NCI-H345 (cell line): Measurements from ENCODE around the gene STOML1.
"Not testable (repeated sequence)": the region's sequence is repeated elsewhere in the genome, so short reads cannot be mapped to it uniquely, and the experiment has no call there.

ENCODE experiments used
- DNase-seq: peaks from one replicate; lab custom pipeline; 2025; lab: John Stamatoyannopoulos, UW

Gene STOML1

DNA sequence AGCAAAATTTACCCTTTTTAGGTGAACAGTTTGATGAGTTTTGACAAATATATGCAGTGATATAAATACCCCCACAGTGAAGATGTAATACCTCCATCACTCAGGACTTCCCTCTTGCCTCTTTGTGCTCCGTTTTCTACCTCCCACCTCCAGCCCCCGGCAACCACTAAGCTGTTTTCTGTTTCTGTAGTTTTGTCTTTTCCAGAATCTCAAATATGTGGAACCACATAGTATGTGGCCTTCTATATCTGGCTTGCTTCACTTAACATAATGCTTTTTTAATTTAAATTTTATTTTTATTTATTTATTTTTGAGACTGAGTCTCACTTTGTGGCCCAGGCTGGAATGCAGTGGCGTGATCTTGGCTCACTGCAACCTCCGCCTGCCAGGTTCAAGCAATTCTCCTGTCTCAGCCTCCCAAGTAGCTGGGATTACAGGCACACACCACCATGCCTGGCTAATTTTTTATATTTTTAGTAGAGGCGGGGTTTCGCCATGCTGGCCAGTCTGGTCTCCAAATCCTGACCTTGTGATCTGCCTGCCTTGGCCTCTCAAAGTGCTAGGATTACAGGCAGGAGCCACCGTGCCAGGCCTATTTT lies 31.5 kb downstream of the STOML1 start:
- not testable (repeated sequence) for DNase-seq

DNA sequence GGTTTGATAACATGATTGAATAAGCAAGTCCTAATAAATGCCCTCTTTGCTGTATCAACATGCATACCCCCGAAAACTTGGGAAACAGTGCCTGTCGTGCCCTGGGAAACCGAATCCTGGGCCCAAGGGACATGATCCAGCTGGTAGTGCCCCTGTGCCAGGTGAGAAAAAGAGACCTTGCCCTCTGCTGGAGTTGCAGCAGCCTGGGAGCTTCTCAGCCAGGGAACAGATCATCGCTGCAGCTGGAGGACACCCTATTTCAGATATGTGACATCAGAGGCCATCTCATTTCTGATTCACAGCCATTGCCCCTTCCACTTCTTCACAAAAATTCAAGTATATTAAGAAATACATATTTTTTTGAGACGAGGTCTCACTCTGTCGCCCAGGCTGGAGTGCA lies 32.3 kb downstream of the STOML1 start:
- no peak for DNase-seq

DNA sequence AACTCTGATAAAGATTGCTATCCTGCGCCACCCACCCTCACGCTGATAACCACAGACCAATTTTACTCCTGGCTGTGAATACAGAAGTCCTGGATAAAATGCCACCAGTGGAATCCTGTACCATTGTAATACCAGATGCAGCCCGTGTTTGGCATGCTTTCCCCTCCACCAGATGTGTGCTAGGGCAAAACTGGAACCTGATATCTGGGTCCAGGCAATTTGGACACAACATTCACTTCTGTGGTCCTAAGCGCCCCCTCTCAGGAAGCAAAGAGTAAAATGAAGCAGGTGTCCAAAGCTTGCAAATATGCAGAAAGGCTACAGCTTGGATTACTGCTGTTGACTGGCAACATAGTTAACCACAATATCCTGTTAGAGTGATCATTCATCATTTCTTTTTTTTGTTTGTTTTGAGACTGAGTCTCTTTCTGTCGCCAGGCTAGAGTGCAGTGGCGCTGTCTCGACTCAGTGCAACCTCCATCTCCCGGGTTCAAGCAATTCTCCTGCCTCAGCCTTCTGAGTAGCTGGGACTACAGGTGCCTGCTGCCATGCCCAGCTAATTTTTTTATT lies 33.0 kb downstream of the STOML1 start:
- no peak for DNase-seq

DNA sequence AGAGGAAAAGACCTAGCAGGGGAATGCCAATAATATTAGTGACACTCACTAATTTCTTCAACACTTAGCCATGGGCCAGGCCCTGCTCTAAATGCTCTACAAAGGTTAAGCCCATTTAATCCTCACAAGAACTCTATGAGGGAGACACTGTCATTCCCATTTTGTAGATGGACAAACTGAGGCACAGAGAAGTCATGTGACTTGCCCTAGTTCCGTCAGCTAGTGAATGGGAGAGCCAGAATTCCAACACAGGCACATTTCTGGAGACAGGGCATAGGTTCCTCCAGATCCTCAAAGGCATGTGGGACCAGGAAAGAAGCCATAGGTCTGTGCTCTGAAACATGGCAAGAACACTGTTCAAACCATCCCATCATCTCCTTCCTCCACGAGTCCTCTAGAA lies 34.3 kb downstream of the STOML1 start:
- no peak for DNase-seq

DNA sequence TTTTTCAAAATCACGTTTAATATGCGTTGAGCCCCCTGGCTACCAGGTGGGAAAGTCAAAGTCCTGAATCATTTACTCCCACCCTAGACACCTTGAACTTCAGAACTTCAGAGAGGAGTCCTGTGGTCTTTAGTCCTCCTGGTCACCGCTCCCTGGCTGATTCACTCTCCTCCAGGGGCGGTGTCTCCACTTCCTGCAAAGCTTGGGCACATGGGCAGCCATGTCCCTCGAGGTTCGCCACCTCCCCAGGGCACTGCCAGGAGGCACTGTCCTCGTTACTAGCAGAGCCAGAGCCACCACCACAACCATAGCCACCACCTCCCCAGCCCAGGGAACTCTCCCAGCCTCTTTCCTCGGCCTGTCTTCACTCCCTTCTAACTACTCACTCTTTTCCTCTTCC lies 34.8 kb downstream of the STOML1 start:
- DNase-seq, result no peak

DNA sequence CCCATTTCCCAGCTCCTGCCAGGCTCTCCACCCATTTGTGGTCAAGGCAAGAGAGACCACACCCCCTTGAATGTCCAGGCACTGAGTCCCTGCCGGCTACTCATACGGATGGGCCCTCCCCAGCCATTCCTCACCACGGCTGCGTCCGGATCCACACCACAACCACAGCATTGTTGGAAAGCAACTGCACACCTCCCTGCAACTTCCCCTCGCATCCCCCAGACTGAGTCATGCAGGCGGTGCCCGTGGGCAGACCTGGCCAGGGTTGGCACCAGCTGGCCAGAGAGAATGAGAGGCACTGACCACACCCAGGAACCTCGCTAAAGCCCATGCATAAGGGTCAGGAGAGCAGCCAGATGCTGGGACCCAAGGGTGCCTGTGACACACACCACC lies 35.4 kb downstream of the STOML1 start:
- DNase-seq, result no peak

DNA sequence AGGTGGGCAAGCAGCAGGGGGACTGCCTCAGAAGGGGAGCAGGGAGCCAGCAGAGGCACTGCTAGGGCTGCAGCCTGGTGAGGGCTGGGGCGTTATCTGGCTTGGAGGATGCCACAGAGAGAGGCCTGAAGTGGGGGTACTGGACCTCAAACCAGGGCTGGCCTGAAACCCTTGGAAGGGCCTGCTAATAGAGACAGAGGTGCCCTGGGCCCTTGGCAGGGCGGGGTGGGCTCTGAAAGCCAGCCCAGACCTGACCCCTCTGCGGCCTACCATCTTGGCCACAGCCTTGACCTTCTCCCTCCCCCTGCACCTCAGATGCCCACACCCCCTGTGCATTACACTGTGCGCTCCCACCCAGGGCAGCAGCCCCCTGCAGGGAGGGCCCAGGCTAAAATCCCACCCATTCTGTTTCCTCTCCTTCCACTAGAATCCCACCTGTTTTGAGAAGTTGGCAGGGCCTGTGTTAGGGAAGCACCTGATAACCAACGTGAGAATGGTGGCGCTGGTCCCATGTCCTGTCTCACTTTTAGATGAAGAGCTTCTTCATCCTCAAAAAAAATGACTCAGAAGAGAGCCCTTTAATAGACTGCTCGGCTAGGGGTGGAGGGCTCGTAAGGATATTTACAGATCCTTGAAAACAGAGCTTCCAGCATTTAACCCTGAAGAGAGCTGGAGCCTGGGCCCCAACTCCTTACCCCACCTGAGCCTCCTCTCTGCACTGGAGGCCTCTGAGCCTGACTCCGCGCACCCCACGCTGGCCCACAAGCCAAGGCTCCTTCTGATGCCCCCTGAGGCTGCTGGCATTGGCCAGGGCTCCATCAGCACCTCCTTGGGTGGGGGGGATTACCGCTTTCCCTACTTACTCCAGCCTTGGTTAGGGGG lies 36.0 kb downstream of the STOML1 start:
- no peak for DNase-seq

DNA sequence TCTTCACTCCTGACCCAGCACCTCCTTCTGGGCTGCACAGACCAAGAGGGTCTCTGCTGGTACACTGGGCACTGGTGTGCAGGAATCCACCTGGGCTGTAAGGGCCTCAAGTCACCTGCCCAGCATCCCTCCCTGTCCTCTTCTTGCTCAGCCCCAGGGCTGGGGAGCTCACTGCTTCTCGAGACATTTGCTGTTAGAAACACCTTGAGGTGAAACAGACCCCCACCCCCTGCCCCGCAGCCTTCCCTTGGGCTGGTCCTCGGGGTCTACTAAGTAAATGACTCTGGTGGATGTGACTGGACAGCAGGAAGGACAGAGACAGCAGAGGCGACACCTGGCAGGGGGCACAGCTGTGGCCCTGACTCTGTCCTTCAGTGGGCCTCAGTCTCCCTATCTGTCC lies 36.8 kb downstream of the STOML1 start:
- DNase-seq, result no peak

DNA sequence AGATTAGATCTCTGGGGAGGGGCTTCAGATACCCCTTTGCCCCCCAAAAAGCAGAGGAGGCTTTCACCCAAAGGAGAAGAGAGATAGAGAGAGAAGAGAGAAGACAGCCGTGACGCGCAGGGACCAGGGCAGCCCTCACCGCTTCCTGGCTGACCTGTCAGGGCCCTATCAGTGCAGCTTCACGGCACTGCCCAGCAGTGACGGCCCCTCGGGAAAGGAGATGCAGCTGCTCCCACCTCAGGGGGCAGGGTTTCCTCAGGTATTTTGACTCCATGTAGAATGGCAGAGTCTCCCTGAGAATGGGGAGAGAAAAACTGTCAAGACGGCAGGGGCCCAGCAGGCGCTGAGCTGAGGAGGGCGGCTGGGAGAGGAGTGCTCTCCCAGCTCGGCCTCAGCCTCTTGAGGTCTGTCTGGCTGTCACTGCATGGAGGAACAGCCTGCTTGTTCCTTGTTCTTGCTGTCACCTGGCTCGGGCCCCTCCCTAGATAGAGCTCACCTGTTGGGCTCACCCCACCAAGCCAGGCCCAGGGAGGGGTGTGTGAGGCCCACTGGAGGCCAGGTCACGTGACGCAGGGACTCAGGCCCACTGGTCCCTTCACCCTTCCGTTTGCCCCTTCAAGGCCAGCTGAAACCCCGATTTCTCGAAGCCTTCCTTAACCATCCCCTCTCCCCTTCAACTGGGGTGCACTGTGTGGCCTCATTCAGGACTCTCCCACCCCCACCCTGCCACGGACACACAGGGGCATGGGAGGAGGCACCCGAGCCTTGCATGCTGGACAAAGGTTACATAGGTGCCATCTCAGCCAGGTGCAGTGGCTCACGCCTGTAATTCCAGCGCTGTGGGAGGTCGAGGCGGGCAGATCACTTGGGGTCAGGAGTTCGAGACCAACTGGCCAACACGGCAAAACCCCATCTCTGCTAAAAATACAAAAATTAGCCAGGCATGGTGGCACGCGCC lies 37.6 kb downstream of the STOML1 start:
- DNase-seq, result no peak

DNA sequence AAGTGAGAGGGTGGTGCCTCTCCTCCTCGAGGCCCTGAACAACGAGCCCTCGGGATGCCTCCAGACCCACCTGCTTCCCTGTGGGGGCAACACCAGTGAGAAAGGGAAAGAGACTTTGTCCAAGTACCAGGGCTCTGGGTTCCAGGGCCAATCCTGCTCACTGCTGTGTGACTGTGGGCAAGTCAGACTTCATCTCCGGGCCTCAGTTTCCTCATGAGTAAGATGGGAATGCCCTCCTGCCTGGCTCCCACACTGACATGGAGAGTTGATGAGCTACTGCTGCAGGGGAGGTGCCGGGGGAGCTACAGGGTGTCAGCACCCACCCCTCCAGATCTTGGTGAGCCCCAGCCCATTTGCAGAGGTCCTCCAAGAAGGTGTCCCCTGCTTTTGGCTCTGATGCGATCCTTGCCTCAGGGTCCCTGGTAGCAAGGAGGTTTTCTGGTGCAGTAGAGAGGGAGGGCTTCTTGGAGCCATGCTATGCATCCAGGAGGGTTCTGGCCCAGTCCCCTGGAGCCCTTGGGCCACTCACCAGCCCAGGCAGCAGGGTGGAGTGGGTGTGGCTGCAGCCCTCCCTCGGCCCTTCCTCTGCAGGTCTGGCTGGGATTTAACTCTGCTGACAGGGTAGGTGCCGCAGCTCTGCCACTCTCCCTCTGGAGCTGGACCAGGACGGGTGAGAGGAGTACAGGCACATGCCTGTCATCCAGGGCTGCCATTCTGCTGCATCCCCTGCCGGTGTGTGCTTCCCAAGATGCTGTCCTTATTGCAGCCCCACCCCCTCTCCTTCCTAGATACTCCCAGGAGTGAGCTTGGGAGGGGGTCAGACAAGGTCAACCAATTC lies 39.0 kb downstream of the STOML1 start:
- no peak for DNase-seq

DNA sequence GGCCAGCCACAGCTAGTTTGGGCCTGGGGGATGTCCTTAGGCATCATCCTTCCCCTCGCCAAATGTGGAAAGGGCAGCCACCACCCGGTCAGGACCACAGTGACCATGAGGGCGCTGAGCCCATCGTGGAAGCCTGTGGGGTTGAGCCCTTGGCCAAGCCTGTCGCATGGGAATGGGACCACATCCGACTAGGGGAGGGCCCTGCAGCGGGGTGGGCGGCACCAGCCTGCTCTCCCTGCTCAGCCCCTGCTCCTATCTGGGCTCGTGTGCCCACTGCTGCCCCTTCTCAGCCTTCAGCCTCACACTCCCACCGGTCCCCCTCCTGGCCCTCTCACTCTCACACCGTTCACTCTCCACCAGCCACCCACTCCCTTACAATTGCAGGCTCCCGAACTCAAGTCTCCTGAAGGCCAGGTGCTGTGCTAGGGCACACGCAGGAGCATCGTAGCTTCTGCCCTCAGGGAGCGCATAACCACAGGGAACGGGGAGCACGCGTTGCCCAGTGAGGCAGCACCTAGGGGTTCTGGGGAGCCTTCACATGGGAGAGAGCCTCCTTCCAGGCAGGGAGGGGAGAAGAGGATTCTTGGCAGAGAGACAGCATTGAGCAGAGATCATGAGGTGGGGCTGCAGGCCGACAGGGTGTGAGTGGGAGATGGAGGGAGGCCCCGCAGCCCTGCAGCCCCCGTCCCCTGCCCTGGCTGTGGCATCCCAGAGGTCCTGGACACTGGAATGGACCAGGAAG lies 39.8 kb downstream of the STOML1 start:
- no peak for DNase-seq

DNA sequence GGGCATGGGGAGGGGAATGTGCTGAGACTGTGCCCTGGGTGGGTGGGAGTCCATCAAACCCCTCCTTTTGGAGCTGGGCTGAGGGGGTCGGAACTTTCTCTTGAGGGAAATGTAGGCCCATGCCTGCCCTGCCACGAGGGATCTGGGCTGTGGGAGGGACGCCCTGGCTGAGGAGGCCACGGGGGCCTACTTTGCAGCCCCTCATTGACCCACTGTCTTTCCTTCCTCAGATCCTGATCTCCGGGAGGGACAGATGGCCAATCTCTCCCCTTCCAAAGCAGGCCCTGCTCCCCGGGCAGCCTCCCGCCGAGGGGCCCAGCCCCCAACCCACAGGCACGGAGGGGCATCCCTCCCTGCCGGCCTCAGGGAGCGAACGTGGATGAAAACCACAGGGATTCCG lies 40.5 kb downstream of the STOML1 start:
- no peak for DNase-seq

DNA sequence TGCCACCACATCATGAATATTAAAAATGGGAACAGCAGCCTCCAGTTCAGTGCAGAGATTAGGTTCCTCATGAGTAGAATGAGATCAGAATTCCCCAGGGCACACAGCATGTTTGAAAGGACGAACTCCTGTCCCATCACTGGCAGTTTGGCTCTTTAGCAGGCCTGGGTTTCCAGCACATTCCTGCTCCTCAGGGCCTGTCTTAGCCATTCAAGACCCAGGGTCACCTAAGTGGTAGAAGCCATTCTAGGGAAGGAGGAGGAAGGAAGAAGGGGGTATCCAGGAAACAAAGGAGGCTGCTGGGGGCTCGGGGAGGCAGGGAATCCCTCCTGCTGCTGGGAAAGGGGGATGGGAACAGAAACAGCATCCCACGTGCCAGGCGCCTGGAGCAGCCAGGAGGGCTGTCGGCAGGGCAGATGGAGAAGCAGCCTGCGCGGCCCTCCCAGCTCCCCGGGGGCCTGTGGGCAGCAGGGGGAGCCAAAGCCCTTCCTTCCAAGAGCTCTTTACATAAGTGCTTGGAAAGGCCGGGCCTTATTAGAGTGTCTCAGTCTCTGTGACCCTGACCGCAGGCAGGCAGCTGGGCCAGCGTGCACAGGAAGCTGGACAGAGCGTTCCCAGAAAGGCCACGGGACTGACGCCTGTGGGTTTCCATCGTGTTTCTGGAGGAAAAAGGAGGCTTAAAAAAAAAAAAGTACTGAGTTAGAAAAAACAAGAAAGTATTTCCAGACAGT lies 41.1 kb downstream of the STOML1 start:
- peak; percentile 14 for DNase-seq

DNA sequence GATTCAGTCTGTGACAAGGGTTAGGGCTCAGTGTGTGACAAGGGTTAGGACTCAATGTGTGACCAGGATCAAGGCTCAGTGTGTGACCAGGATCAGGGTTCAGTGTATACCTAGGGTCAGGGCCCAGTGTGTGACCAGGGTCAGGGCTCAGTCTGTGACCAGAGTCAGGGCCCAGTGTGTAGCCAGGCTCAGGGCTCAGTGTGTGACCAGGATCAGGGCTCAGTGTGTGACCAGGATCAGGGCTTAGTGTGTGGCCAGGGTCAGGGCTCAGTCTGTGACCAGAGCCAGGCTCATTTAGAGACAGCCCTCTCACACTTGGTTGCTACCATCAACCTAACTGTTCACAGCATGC lies 41.6 kb downstream of the STOML1 start:
- no peak for DNase-seq

DNA sequence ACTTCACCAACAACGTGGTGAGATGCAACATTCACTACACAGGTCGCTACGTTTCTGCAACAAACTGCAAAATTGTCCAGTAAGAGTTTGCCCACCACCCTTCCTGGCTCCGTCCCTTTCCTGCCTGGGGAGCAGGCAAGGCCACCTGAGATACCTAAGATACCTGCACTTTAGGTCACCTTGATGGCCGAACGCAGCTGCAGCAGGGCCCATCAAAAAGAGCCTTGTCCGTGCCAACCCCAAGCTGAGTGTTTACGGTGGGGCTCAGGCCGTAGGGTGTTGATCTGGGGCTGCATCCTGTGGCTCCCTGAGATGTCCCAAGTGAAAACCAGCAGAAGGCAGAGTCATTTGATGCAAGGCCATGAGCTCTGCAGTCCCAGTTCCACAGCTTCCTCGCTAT lies 42.6 kb downstream of the STOML1 start:
- DNase-seq, result no peak

DNA sequence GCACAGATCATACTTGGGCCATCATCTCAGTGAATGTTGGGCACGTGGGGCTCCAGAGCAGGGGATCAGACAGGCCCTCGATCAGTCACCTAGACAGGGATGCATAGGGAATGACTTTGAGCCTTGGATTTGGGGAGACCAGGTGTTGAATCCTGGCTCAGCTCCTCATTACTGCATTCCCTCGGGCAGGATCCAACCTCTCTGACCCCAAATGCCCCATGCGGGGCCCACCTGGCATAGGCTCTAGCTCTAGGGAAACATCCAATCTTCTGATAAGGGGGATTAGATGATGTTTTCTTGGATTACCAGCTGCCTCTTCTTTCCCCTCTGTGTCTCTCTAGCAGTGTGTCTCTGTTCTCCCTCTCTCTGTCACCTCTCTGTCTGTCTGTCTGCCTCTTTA lies 43.1 kb downstream of the STOML1 start:
- no peak for DNase-seq

DNA sequence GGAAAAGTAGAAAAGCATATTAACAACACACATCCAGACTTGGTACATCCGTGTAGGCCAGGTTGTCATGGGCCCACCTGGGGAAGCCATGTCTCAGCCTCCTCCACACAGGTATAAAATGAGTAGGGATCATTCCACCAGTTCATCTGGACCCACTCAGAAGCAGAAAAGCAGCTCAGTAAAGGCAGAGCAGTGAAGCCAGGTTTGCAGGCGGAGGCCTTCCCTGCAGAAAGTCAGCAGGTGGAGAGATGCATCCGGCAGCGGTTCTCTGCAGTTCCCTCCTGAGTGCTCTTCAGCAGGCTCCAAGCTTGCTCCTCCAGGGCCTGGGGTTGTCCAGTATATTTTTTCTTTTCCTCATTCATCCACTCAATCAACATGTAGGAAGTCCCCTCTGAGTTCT lies 43.7 kb downstream of the STOML1 start:
- DNase-seq, result no peak

DNA sequence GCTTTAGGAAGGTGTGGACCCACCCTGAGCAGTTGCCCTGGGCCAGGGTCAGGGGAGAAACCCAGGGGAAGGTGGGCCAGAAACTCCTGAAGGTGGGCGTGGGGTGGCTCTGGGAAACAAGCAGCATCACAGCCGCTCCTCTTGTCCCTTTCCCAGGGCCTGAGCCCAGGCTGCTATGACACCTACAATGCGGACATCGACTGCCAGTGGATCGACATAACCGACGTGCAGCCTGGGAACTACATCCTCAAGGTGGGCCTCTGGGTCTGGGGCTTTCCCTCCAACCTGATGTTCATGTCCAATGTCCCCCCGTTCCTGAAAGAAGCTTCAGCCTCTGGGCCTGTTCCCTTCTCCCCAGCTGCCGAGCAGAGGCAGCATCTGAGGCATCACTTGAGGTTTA lies 44.4 kb downstream of the STOML1 start:
- DNase-seq, result no peak

DNA sequence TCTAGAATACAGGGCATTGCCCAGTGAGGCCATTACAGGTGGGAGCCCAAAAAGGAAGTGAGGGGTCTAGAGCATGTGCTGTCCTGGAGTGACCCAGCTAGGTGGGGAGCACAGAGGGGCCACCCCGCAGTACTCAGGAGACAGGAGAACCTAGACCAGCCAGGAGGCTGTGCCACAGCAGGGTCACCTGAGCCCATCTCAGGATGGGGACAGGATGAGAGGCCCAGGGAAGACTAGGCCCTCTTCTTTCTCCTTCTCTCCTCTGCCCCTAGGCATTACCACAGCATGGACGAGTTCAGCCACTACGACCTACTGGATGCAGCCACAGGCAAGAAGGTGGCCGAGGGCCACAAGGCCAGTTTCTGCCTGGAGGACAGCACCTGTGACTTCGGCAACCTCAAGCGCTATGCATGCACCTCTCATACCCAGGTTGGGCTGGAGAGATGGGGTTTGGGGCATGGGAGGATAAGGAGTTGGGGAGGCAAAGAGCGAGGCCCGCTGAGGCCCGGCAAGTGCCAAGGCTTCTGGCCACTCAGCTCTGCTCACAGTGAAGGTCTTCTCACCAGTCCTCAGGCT lies 45.2 kb downstream of the STOML1 start:
- no peak for DNase-seq
